Measurements from ENCODE around the gene KLK13.

Gene KLK13

GRCh38 chr19:51098365-51099046 lies 33.6 kb upstream of the KLK13 start:
- DNase-seq (ENCODE audit: low read depth) = no peak
- no peak overlapping the region for H3K4me3 ChIP-seq (replicated peaks; ENCODE audit: low read depth, low read length)
- no peak for TF ChIP-seq CTCF (IDR thresholded peaks at IDR 0.05; ENCODE audit: low read length, missing control alignments)

DNA sequence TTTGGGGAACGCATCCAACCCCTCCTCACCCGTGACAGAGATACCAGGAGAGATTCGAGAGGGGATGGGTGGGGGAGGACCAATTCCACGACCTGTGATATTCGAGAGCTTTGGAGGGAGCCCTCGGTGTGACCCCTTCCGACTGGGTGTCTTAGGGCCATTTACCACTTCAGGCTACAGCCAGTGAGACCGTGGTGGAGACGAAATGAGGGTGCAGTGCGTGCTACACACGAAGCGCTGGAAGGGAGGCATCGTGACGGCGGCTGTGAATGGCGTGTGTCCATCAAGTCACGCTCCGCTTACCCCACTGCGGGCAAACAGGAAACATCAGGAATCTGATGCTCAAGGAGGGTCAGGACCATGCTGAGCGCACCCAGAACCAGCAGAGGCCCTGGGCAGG lies 32.9 kb upstream of the KLK13 start:
- TF ChIP-seq CTCF (IDR thresholded peaks at IDR 0.05; ENCODE audit: low read length, missing control alignments) = no peak
- DNase-seq (ENCODE audit: low read depth) = no peak
- no peak overlapping the region for H3K4me3 ChIP-seq (replicated peaks; ENCODE audit: low read depth, low read length)

- peak; percentile 65 for DNase-seq (ENCODE audit: low read depth)
- peak; percentile 67 for TF ChIP-seq CTCF (IDR thresholded peaks at IDR 0.05; ENCODE audit: low read length, missing control alignments)
- no peak overlapping the region for H3K4me3 ChIP-seq (replicated peaks; ENCODE audit: low read depth, low read length)
Observed at GRCh38 chr19:51097166-51097738, 32.4 kb upstream of the KLK13 start.

DNA sequence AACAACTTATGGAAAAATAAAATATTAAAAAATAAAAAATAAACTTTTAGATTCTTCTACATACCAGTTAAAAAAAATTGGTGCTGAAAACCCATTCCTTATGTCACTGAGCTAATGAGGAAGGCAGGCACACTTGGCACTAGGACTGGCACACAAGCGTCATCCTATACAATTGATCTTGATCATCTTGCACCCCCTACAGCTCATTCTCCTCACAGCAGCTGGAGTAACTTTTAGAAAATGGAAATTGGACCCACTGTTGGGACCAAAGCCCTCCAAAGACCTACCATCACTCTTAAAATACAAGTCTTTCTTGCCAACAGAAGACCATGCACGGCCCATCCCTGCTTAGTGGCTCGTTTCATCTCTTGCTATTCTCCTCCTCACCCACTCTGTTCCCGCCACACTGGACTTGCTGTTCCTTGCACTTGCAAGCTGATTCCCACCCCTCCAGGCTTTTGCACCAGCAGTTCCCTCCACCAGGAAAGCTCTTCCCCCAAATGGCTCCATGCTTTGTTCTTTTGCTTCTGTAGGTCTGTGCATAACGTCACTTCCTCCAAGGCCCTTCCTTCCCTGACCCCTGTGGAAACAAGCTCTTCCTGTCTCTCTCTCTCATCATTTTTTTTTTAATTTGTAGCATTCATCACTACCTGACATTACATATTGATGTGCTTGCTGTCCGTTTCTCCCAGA lies 31.7 kb upstream of the KLK13 start:
- H3K4me3 ChIP-seq (replicated peaks; ENCODE audit: low read depth, low read length) = no peak overlapping the region
- peak; percentile 10 for DNase-seq (ENCODE audit: low read depth)
- TF ChIP-seq CTCF (IDR thresholded peaks at IDR 0.05; ENCODE audit: low read length, missing control alignments) = peak; percentile 25

DNA sequence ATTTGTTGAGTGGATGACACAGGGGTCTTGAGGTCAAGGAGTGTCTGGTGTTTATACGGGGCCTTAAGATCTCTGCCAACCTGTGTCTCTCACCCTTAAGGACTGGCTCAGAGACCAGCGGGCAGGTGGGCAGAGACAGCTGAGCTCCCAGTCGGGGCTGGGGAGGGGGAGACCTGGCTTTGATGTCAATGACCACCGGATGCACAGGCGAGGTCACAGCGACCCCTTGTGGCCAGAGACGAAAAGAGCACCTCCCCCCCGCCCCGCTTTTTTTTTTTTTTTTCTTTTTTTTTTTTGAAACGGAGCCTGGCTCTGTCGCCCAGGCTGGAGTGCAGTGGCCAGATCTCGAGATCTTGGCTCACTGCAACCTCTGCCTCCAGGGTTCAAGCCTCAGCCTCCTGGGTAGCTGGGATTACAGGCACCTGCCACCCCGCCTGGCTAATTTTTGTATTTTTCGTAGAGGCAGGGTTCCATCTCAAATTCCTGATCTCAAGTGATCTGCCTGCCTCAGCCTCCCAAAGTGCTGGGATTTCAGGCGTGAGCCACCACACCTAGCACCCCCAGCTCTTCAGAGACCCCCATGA lies 29.9 kb upstream of the KLK13 start:
- DNase-seq (ENCODE audit: low read depth) = peak; percentile 12
- peak; percentile 56 for TF ChIP-seq CTCF (IDR thresholded peaks at IDR 0.05; ENCODE audit: low read length, missing control alignments)
- no peak overlapping the region for H3K4me3 ChIP-seq (replicated peaks; ENCODE audit: low read depth, low read length)

DNA sequence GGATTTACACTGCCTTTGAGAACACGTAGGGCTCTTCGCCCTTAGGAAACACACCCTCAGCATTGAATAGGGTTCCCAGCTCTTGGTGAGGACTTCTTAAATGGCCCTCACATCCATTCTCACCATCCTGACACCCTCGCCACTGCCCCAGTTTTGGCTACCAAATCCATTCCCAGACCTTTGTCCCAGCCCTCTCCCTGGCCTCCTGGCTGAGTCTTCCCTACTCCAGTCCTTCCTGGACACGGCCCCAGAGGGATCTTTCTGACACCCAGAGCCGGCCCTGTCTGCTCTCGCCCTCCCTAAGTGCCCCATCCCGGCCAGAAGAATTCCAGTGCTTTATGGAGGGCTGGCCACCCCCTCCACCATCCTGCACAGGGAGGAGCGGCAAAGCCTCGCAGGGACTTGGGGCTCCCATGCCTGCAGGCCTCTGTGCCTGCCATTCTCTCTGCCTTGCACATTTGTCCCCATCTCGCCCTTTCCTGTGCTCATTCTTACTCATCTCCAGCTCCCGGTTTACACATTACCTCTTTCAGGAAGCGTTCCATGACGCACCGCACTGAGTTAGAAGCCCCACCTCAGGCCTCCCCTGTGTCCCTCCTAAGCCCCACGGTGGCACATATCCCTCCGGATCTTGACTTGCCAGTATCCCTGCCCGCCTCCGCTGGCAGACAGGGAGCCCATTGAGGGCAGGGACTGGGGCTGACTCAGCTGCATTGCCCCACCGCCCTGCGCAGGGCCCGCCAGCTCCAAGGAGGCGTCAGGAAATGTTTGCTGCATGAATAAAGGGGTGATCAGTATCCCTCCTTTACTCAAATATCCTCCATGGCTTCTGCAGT lies 28.8 kb upstream of the KLK13 start:
- H3K4me3 ChIP-seq (replicated peaks; ENCODE audit: low read depth, low read length) = no peak overlapping the region
- no peak for TF ChIP-seq CTCF (IDR thresholded peaks at IDR 0.05; ENCODE audit: low read length, missing control alignments)
- no peak for DNase-seq (ENCODE audit: low read depth)

All from fibroblast of pulmonary artery (primary cell).